Peyer's patch (tissue), 4 donors: ENCODE results near the gene PRRX2. TPM values are rescaled to one million over a fixed set of nuclear protein-coding genes. Genes with fewer than 3 reads are reported as not detected.
A peak's percentile ranks its signal among the peaks of the same experiment; 100 is the strongest.

Experiments used
- DNase-seq, 3 donors: peaks; one replicate each; pipeline ENCODE4 v3.0.0-alpha.2; 2017 to 2019
- H3K27ac ChIP-seq, 4 donors: fragments of 200-600 bp; sonication (generic); one replicate each; pipeline ENCODE4 v1.5.1; 2016 to 2019
- H3K27me3 ChIP-seq, 2 donors: fragments of 200-600 bp; sonication (generic); one replicate each; pipeline ENCODE4 v1.5.1; 2019
- H3K36me3 ChIP-seq, 3 donors: fragments of 200-600 bp; sonication (generic); one replicate each; pipeline ENCODE4 v1.5.1; 2016 to 2019
- H3K4me1 ChIP-seq, 4 donors: fragments of 200-600 bp; sonication (generic); one replicate each; pipeline ENCODE4 v1.5.1; 2016 to 2019
- H3K4me3 ChIP-seq, 4 donors: fragments of 200-600 bp; sonication (generic); 1 replicate in 3 of 4; 2 replicates in 1 of 4; pipeline ENCODE4 v1.5.1; 2016 to 2019; ENCODE audit warnings: mild to moderate bottlenecking in 1 of 4
- H3K9me3 ChIP-seq, 4 donors: fragments of 200-600 bp; sonication (generic); one replicate each; pipeline ENCODE4 v1.5.1; 2016 to 2019; ENCODE audit warnings: mild to moderate bottlenecking in 1 of 4
- POLR2A ChIP-seq, 2 donors: fragments of 450-650 bp; IDR thresholded peaks; one replicate each; pipeline ENCODE4 v1.5.1; 2017; ENCODE audit warnings: antibody characterized with exemption in 2 of 2, mild to moderate bottlenecking in 2 of 2, moderate library complexity in 2 of 2
- total RNA-seq, 4 donors: library from RNA; depleted of rRNA; stranded (reverse); fragments of >200 nt; gene quantifications; one replicate each; pipeline ENCODE4 v1.1.0, GENCODE V29; 2016
- TF ChIP-seq, protein P1 (sequence below), 6 experiments: fragments of 450-650 bp in 4 of 6; fragments of 200-600 bp in 2 of 6; sonication (generic) in 1 of 6; IDR thresholded peaks; one replicate each; pipeline ENCODE4 v1.5.1; 2017 to 2019; ENCODE audit warnings: antibody characterized with exemption in 6 of 6, mild to moderate bottlenecking in 3 of 6, moderate library complexity in 1 of 6

PRRX2 gene
- total RNA-seq, 4 donors from 2014 or later, result 5.0 TPM; not detected in 3

DNA sequence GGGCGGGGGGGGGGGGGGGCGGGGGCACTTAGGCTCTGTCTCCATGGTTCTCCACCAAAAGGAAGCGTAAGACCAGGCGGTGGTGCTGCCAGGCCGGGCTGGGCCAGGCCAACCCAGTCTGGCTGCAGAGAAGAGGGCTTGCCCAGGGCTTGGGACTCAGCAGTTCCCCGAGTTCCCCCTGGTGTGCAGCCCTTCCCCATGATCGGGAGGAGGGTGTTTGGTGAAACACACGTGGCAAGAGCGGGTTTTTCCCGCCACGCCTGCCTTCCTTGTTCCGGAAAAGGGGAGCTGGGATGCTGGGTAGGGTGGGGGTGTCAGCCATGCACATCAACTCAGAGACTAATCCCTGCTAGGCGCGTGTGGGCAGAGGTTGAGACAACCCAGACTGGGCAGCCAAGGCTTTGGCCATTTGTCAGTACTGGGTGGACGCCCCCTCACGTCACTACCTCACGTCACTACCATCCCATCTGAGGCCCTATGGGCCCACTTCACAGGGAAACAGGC lies 32.9 kb downstream of the PRRX2 start:
- Histone ChIP-seq H3K4me1 (peaks cover 0 to 22% (median 0%) of the 10 kb centered on the region in 4 donors), H3K9me3 (no peaks in the 10 kb centered on the region), H3K4me3 (peak overlapping the region in 1 of 4 donors; percentile 43), H3K36me3 (no peaks in the 10 kb centered on the region), H3K27ac (peak overlapping the region in 3 of 4 donors; percentile 4 to 57 (median 17)), H3K27me3 (no peaks in the 10 kb centered on the region)
- peak in 1 of 3 donors; percentile 51 for DNase-seq
- TF ChIP-seq, protein P1, sequence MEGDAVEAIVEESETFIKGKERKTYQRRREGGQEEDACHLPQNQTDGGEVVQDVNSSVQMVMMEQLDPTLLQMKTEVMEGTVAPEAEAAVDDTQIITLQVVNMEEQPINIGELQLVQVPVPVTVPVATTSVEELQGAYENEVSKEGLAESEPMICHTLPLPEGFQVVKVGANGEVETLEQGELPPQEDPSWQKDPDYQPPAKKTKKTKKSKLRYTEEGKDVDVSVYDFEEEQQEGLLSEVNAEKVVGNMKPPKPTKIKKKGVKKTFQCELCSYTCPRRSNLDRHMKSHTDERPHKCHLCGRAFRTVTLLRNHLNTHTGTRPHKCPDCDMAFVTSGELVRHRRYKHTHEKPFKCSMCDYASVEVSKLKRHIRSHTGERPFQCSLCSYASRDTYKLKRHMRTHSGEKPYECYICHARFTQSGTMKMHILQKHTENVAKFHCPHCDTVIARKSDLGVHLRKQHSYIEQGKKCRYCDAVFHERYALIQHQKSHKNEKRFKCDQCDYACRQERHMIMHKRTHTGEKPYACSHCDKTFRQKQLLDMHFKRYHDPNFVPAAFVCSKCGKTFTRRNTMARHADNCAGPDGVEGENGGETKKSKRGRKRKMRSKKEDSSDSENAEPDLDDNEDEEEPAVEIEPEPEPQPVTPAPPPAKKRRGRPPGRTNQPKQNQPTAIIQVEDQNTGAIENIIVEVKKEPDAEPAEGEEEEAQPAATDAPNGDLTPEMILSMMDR (IDR thresholded peaks at IDR 0.05), result no peak

DNA sequence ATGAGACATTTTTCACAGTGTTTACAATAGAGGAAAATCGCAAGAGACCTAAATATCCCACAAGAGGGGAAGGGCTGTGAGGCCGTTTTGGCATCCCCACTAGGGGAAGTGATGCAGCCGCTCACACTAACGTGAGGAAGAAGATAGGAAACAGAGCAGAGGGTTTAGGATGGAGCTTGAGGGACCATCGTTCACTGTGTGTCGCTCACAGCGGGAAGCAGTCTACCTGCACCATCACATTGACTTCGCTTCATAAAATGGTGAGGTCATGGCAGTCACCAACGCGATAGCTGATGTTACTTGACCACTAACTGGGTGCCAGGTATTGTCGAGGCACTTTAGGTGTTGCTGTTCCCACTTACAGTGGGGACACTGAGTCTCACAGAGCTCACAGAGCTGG lies 35.6 kb downstream of the PRRX2 start:
- no peak for DNase-seq
- Histone ChIP-seq H3K9me3 (no peaks in the 10 kb centered on the region), H3K27ac (no peak overlapping the region), H3K36me3 (no peaks in the 10 kb centered on the region), H3K4me1 (peaks cover 0 to 22% (median 0%) of the 10 kb centered on the region in 4 donors), H3K27me3 (no peaks in the 10 kb centered on the region), H3K4me3 (no peak overlapping the region)
- TF ChIP-seq POLR2A (IDR thresholded peaks at IDR 0.05), result no peak
- TF ChIP-seq, protein P1 (IDR thresholded peaks at IDR 0.05), result no peak

DNA sequence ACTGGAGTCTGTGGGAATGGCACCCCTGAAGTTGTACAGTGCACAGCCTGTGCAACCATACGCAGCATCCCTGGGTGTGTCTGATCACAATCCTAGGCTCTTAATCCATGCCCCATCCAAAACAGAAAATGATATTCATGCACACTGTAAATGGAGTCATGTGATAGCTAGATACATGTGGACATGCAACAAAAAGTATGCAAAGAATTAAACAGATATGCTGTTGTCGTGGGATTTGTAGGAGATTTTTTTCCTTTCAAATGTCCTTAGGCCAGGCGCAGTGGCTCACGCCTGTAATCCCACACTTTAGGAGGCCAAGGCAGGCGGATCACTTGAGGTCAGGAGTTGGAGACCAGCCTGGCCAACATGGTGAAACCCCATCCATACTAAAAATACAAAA lies 36.1 kb downstream of the PRRX2 start:
- H3K9me3 ChIP-seq, result no peaks in the 10 kb centered on the region
- no peaks in the 10 kb centered on the region for H3K27me3 ChIP-seq
- H3K36me3 ChIP-seq, result no peaks in the 10 kb centered on the region
- DNase-seq, result no peak
- H3K27ac ChIP-seq, result no peak overlapping the region
- TF ChIP-seq, protein P1 (IDR thresholded peaks at IDR 0.05), result no peak
- no peak for TF ChIP-seq POLR2A (IDR thresholded peaks at IDR 0.05)
- H3K4me1 ChIP-seq, result peaks cover 0 to 22% (median 0%) of the 10 kb centered on the region in 4 donors
- H3K4me3 ChIP-seq, result no peak overlapping the region

DNA sequence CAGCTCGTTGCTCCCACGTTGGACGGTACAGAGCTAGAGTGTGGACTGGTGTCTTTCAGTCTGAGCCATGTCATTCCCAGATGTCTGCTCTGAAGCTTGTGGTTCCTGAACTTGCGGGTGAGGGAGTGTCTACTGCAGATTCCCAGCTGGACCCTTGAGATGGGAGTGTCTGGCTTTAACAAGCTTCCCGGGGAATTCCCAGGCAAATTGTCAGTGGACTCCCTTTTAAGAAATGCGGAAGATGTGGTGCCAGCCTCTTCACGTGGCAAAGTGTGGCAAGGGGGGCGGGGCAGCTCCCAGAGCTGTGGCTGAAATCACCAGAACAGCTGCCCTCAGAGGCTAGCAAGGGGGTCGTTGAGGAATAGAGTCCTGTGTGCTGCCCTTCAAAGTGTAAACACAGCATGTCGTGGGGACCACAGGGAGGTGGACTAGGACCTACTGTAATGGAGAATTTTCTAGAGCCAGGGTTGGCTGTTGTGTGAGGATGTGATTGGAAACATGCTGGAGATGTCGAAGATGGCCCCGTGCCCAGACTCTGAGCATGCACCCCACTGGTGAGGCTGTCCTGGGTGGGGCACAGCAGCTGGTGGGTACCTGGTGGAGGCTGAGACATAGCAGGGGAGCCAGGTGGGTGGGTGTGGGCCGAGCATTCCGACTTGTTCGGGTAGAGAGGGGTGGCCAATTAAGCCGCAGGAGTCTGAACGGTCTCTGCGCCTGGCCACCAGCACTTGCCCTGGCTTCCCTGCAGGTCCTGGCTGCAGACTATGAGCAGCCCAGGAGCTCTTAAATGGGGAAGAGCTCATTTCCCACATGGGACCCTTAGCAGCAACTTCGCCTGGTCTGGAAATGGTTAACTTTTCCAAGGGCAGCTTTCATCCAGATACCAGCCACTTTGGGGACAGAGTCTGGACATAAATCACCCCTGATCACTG lies 37.4 kb downstream of the PRRX2 start:
- peak in 1 of 3 donors; percentile 61 for DNase-seq
- H3K4me1 ChIP-seq, result peaks cover 0 to 13% (median 0%) of the 10 kb centered on the region in 4 donors
- H3K27ac ChIP-seq, result peak overlapping the region in 1 of 4 donors; percentile 6
- no peak overlapping the region for H3K4me3 ChIP-seq
- H3K36me3 ChIP-seq, result no peaks in the 10 kb centered on the region
- TF ChIP-seq POLR2A (IDR thresholded peaks at IDR 0.05), result no peak
- TF ChIP-seq, protein P1 (IDR thresholded peaks at IDR 0.05), result no peak
- H3K9me3 ChIP-seq, result no peaks in the 10 kb centered on the region
- H3K27me3 ChIP-seq, result no peaks in the 10 kb centered on the region

DNA sequence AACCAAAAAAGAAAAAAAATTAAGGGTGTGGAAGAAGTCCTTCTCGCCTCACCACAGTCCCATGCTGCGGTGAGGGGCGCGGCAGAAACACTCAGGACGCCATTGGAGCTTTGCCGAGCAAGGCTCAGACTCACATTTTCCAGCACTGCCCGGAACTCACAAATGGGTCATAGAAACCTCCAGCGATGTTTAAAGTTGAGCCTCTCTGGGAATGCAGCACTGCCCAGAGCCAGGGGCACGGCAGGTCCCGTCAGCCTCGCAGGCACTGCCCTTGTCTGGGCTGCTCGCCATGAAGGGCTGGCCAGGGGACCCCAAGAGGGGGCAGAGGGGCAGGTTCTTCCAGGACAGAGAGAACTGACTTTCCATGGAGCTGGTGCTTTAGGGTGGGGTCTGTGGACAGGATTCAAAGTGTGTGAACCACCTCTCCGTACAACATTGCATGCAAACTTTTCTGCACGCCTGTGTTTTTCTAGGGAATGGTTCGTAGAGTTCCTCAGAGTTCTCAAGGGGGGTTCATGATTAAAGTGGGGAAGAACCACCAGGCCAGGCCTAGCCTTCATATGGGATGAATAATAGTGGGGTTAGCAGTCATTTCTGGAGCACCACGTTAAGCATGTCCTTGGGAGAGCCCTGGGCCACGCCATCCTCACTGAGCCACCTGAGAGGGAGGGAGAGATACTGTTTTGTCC lies 38.4 kb downstream of the PRRX2 start:
- Histone ChIP-seq H3K36me3 (no peaks in the 10 kb centered on the region), H3K4me3 (no peak overlapping the region), H3K9me3 (no peaks in the 10 kb centered on the region), H3K4me1 (peaks cover 0 to 13% (median 0%) of the 10 kb centered on the region in 4 donors), H3K27me3 (no peaks in the 10 kb centered on the region), H3K27ac (peak overlapping the region in 1 of 4 donors; percentile 6)
- DNase-seq, result no peak
- TF ChIP-seq, protein P1 (IDR thresholded peaks at IDR 0.05), result no peak
- TF ChIP-seq POLR2A (IDR thresholded peaks at IDR 0.05), result no peak
